ENCODE measurements around the gene UBE2I. TPM values are rescaled to one million over a fixed set of nuclear protein-coding genes. Genes with fewer than 3 reads are reported as not detected.

UBE2I gene
- 72.6 and 78.7 TPM in 2 replicates for total RNA-seq

GRCh38 chr16:1308977-1309885 lies at the start of gene UBE2I:
UBE2I (plus strand) TSS chr16:1309636; CDS start chr16:1314031, 4,395 bp downstream.

GRCh38 chr16:1333149-1333812 lies 23.8 kb downstream of the UBE2I start, which contains the start of gene BAIAP3:
BAIAP3 (plus strand) TSS chr16:1333645; CDS start chr16:1338550, 4,905 bp downstream.

GRCh38 chr16:1351582-1352362 lies 42.3 kb downstream of the UBE2I start, which contains the start of the genes GNPTG and TSR3:
GNPTG (plus strand) TSS chr16:1351931; CDS start chr16:1351966, 35 bp downstream.
TSR3 (minus strand) TSS chr16:1351878; CDS start chr16:1351804, 74 bp downstream.

Other genes with a start within 250 kb of the UBE2I start
- gene SSTR5, start 236.9 kb upstream of the UBE2I start, total RNA-seq = not detected in 2 replicates
- gene C1QTNF8, start 213.4 kb upstream of the UBE2I start, total RNA-seq = not detected in 2 replicates
- not detected in 2 replicates for gene CACNA1H, start 156.5 kb upstream of the UBE2I start, total RNA-seq
- not detected in 2 replicates for gene TPSG1, start 84.4 kb upstream of the UBE2I start, total RNA-seq
- not detected in 2 replicates for gene TPSB2, start 79.5 kb upstream of the UBE2I start, total RNA-seq
- not detected in 2 replicates for gene TPSAB1, start 68.9 kb upstream of the UBE2I start, total RNA-seq
- gene TPSD1, start 53.6 kb upstream of the UBE2I start, total RNA-seq = not detected in 2 replicates
- gene BAIAP3, start 24.0 kb downstream of the UBE2I start, total RNA-seq = 0.33 and 0.54 TPM in 2 replicates
- 122 and 128 TPM in 2 replicates for gene TSR3, start 42.2 kb downstream of the UBE2I start, total RNA-seq
- gene GNPTG, start 42.3 kb downstream of the UBE2I start, total RNA-seq = 44.8 and 46.0 TPM in 2 replicates
- 7.3 and 8.8 TPM in 2 replicates for gene UNKL, start 105.1 kb downstream of the UBE2I start, total RNA-seq
- gene UQCC4, start 111.1 kb downstream of the UBE2I start, total RNA-seq = 18.6 and 28.3 TPM in 2 replicates
- gene PERCC1, start 121.4 kb downstream of the UBE2I start, total RNA-seq = not detected in 2 replicates
- 0.05 TPM in 1 of 2 replicates, not detected in the other for gene CCDC154, start 134.9 kb downstream of the UBE2I start, total RNA-seq
- 39.7 and 45.1 TPM in 2 replicates for gene CLCN7, start 165.4 kb downstream of the UBE2I start, total RNA-seq
- 0.20 TPM in 1 of 2 replicates, not detected in the other for gene PTX4, start 179.3 kb downstream of the UBE2I start, total RNA-seq
- 23.8 and 27.4 TPM in 2 replicates for gene TELO2, start 183.7 kb downstream of the UBE2I start, total RNA-seq
- 53.5 and 61.6 TPM in 2 replicates for gene TMEM204, start 224.0 kb downstream of the UBE2I start, total RNA-seq

Data from mammary microvascular endothelial cell (primary cell).